BJ (cell line): ENCODE results near the gene PDGFC. TPM values are rescaled to one million over a fixed set of nuclear protein-coding genes. Genes with fewer than 3 reads are reported as not detected.

Source experiments
- CTCF ChIA-PET: fragments of 350-600 bp; formaldehyde crosslinking; extraction: SDS; loops from one replicate; lab custom pipeline; 2021; ENCODE audit warnings: antibody characterized with exemption, inconsistent platforms; lab: Yijun Ruan, JAX
- POLR2A ChIA-PET: fragments of 300-600 bp; sonication (Branson Sonifier 250); formaldehyde crosslinking; extraction: SDS; loops from one replicate; lab custom pipeline; 2021; ENCODE audit warnings: antibody characterized with exemption; lab: Charles Lee
- DNase-seq: peaks from one replicate; pipeline ENCODE4 v3.0.0-alpha.2; 2011; ENCODE audit warnings: low read depth
- H3K27me3 ChIP-seq: 2 replicates; pipeline ENCODE4 v1.6.0; 2011; ENCODE audit warnings: low read length; ENCODE audit not compliant: control insufficient read depth, insufficient read depth
- H3K36me3 ChIP-seq: 2 replicates; pipeline ENCODE4 v1.5.1; 2011; ENCODE audit warnings: low read length; ENCODE audit not compliant: control insufficient read depth, insufficient read depth
- H3K4me3 ChIP-seq: 2 replicates; pipeline ENCODE4 v1.5.1; 2011; ENCODE audit warnings: low read depth, mild to moderate bottlenecking, control low read depth, low read length
- CTCF ChIP-seq: IDR thresholded peaks from 2 replicates; pipeline ENCODE4 v1.5.1; 2011; ENCODE audit warnings: low read depth, mild to moderate bottlenecking, control low read depth, inconsistent platforms, low read length, moderate library complexity; ENCODE audit not compliant: insufficient read depth
- polyA plus RNA-seq: library from polyadenylated mRNA; depleted of rRNA; stranded (reverse); fragments of >200 nt; gene quantifications from 2 replicates; pipeline ENCODE4 v1.2.3, GENCODE V29; 2011

The PDGFC gene
- polyA plus RNA-seq, 1 experiment, result 22.4 TPM

- CTCF ChIA-PET, result no interaction called here
- POLR2A ChIA-PET, result no interaction called here
- no peak for DNase-seq
- Histone ChIP-seq H3K36me3 (no peaks in the 10 kb centered on the region), H3K27me3 (no peaks in the 10 kb centered on the region), H3K4me3 (no peak overlapping the region)
- TF ChIP-seq CTCF, result no peak
Measured at GRCh38 chr4:156733582-156733981, 238.0 kb downstream of the PDGFC start.

- no peak for TF ChIP-seq CTCF
- POLR2A ChIA-PET, result no interaction called here
- DNase-seq, result no peak
Measured at GRCh38 chr4:156732634-156733033, 239.0 kb downstream of the PDGFC start.

GRCh38 chr4:156729416-156729815 lies 242.2 kb downstream of the PDGFC start:
- DNase-seq, result no peak
- POLR2A ChIA-PET, result no interaction called here
- no peak for TF ChIP-seq CTCF
- Histone ChIP-seq H3K27me3 (no peaks in the 10 kb centered on the region), H3K36me3 (no peaks in the 10 kb centered on the region), H3K4me3 (no peak overlapping the region)
- CTCF ChIA-PET, result no interaction called here

More at GRCh38 chr4:156732634-156733033, 239.0 kb downstream of the PDGFC start:
- CTCF ChIA-PET, result no interaction called here
- Histone ChIP-seq H3K27me3 (no peaks in the 10 kb centered on the region), H3K4me3 (no peak overlapping the region), H3K36me3 (no peaks in the 10 kb centered on the region)

GRCh38 chr4:156725257-156725656 lies 246.3 kb downstream of the PDGFC start:
- POLR2A ChIA-PET, result no interaction called here
- H3K4me3 ChIP-seq, result no peak overlapping the region
- no peaks in the 10 kb centered on the region for H3K27me3 ChIP-seq
- no peaks in the 10 kb centered on the region for H3K36me3 ChIP-seq
- CTCF ChIA-PET, result interaction anchor here (0.7 to 0.9 kb wide), 2 partner anchors 14 to 320 kb away, joined by 3 read pairs; no protein-coding TSS in a partner anchor
- no peak for DNase-seq
- no peak for TF ChIP-seq CTCF

GRCh38 chr4:156723951-156724668 lies 247.5 kb downstream of the PDGFC start:
- POLR2A ChIA-PET, result no interaction called here
- CTCF ChIA-PET, result no interaction called here

More at GRCh38 chr4:156723951-156724668, 247.5 kb downstream of the PDGFC start:
- Histone ChIP-seq H3K4me3 (no peak overlapping the region), H3K36me3 (no peaks in the 10 kb centered on the region), H3K27me3 (no peaks in the 10 kb centered on the region)
- TF ChIP-seq CTCF, result no peak
- no peak for DNase-seq
